Activated CD4-positive, alpha-beta T cell treated with anti-CD3 and anti-CD28 coated beads for 36 hours (primary cell): ENCODE results near the gene CD247. TPM values are rescaled to one million over a fixed set of nuclear protein-coding genes. Genes with fewer than 3 reads are reported as not detected.

ENCODE experiments used
- ATAC-seq: fragments of 200-7000 bp; cut with Tn5 transposase; one replicate; pipeline ENCODE4 v1.10.0; 2021; ENCODE audit warnings: mild to moderate bottlenecking, moderate library complexity
- CTCF ChIA-PET: fragments of 350-600 bp; sonication (Branson Sonifier 250); formaldehyde crosslinking; loops from one replicate; lab custom pipeline; 2021; ENCODE audit warnings: antibody characterized with exemption; lab: Charles Lee
- POLR2A ChIA-PET: fragments of 350-600 bp; sonication (Branson Sonifier 250); formaldehyde crosslinking; loops from one replicate; lab custom pipeline; 2021; ENCODE audit warnings: antibody characterized with exemption, inconsistent platforms; lab: Charles Lee
- DNase-seq: peaks from one replicate; pipeline ENCODE4 v3.0.0-alpha.2; 2020
- H3K27ac Mint-ChIP-seq: one replicate; pipeline ENCODE4 v1.8.0; 2021; ENCODE audit warnings: mixed read lengths
- H3K27me3 Mint-ChIP-seq: one replicate; pipeline ENCODE4 v1.8.0; 2021; ENCODE audit warnings: mixed read lengths
- H3K36me3 Mint-ChIP-seq: one replicate; pipeline ENCODE4 v1.8.0; 2021; ENCODE audit warnings: low read depth, mixed read lengths
- H3K4me1 Mint-ChIP-seq: one replicate; pipeline ENCODE4 v1.8.0; 2021; ENCODE audit warnings: mixed read lengths
- H3K4me3 Mint-ChIP-seq: one replicate; pipeline ENCODE4 v1.8.0; 2021; ENCODE audit warnings: mild to moderate bottlenecking, moderate library complexity, mixed read lengths
- H3K9me3 Mint-ChIP-seq: one replicate; pipeline ENCODE4 v1.8.0; 2021; ENCODE audit warnings: low read depth, mixed read lengths
- intact Hi-C, 2 experiments: fragments of 100-400 bp; cut with DNase I in 1 of 2; cut with micrococcal nuclease in 1 of 2; formaldehyde crosslinking; loops; one replicate each; pipeline versions ENCODE4 v1.14.2 to v1.15.1; 2022 to 2024; cut with DNase I, micrococcal nuclease
- total RNA-seq, 2 experiments: library from RNA; stranded (reverse); gene quantifications; one replicate each; pipeline ENCODE4 v1.2.3, GENCODE V29; 2021

CD247 gene
- total RNA-seq, 2 experiments from 2014 or later, result 149 TPM

DNA sequence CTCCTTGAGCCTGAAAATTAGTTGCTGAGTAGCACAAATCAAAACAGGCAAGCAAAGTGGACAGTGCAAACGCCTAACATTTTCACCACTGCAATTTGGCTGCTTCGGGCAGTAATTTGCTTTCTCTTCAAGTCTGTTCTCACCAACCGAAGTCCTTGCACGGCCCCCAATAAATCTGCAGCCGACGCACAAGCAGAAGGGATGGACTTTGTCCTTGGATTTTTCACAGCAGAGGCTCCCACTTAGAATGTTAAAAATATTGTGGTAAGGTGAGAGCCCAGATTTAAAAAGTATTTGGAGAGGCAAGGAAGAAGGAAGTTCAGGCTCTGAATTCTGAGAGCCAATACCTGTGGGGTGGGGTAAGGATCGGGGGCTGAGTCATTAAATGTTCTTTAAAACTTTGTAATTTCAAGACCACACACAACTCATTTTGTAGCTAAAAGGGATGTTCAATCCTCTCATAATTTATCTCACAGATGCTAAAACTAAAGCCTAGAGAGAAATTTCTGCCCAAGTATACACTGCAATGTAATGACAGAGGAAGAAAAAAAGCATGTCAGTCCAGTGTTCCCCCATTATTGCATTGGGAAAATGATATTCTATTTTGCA lies 6.2 kb downstream of the CD247 start:
- ATAC-seq (peak; percentile 28), DNase-seq (peak; percentile 45)
- Mint-ChIP-seq H3K27me3 (no peaks in the 10 kb centered on the region), H3K4me3 (peak overlapping the region; percentile 68), H3K36me3 (peaks cover 83% of the 10 kb centered on the region), H3K4me1 (peaks cover 77% of the 10 kb centered on the region), H3K27ac (peak overlapping the region; percentile 73), H3K9me3 (no peaks in the 10 kb centered on the region)
- POLR2A ChIA-PET, result interaction anchor here (0.8 kb wide), 1 partner anchor 12 kb away, joined by 3 read pairs; no protein-coding TSS in a partner anchor
- CTCF ChIA-PET, result interaction anchor here (0.6 to 1.6 kb wide), 6 partner anchors 9 to 65 kb away, joined by 3 to 5 read pairs (median 3); no protein-coding TSS in a partner anchor
- intact Hi-C loops, result loop anchor here (1.0 to 10.0 kb wide), 2 partner anchors 10 to 1877 kb away; partner anchors contain the start of gene MGST3 (in 1 of the 2)

GRCh38 chr1:167511374-167511986 lies 6.8 kb downstream of the CD247 start:
- intact Hi-C loops, result loop anchor here in 1 of 2 experiments (10.0 kb wide), 1 partner anchor 1877 kb away; the partner anchor contains the start of gene MGST3
- ChIA-PET CTCF (interaction anchor here (1.1 to 1.6 kb wide), 2 partner anchors 33 to 79 kb away, joined by 3 read pairs; no protein-coding TSS in a partner anchor), POLR2A (no interaction called here)
- ATAC-seq (no peak), DNase-seq (no peak)
- Mint-ChIP-seq H3K27ac (peak overlapping the region; percentile 31), H3K4me3 (peak overlapping the region; percentile 68), H3K9me3 (no peaks in the 10 kb centered on the region), H3K4me1 (peaks cover 83% of the 10 kb centered on the region), H3K36me3 (peaks cover 81% of the 10 kb centered on the region), H3K27me3 (no peaks in the 10 kb centered on the region)

- H3K4me3 Mint-ChIP-seq, result peak overlapping the region; percentile 48
These were observed 7.4 kb downstream of the CD247 start for GRCh38 chr1:167510881-167511280.

GRCh38 chr1:167510244-167510643 lies 8.1 kb downstream of the CD247 start:
- Mint-ChIP-seq H3K4me1 (peaks cover 84% of the 10 kb centered on the region), H3K27me3 (no peaks in the 10 kb centered on the region), H3K27ac (peak overlapping the region; percentile 83), H3K9me3 (no peaks in the 10 kb centered on the region), H3K4me3 (peak overlapping the region; percentile 48), H3K36me3 (peaks cover 75% of the 10 kb centered on the region)
- ATAC-seq (peak; percentile 28), DNase-seq (peak; percentile 35)
- intact Hi-C loops, result loop anchor here in 1 of 2 experiments (10.0 kb wide), 1 partner anchor 1875 kb away; the partner anchor contains the start of gene MGST3
- CTCF ChIA-PET, result interaction anchor here (1.1 kb wide), 1 partner anchor 24 kb away, joined by 3 read pairs; no protein-coding TSS in a partner anchor
- POLR2A ChIA-PET, result interaction anchor here (1.2 to 1.6 kb wide), 3 partner anchors 9 to 18 kb away, joined by 3 to 5 read pairs (median 4); no protein-coding TSS in a partner anchor

More at GRCh38 chr1:167510881-167511280, 7.4 kb downstream of the CD247 start:
- intact Hi-C loops, result loop anchor here in 1 of 2 experiments (10.0 kb wide), 1 partner anchor 1876 kb away; the partner anchor contains the start of gene MGST3
- Mint-ChIP-seq H3K9me3 (no peaks in the 10 kb centered on the region), H3K27ac (peak overlapping the region; percentile 56), H3K36me3 (peaks cover 79% of the 10 kb centered on the region), H3K4me1 (peaks cover 84% of the 10 kb centered on the region), H3K27me3 (no peaks in the 10 kb centered on the region)
- ChIA-PET POLR2A (interaction anchor here (1.5 to 1.6 kb wide), 2 partner anchors 10 to 18 kb away, joined by 4 to 5 read pairs; no protein-coding TSS in a partner anchor), CTCF (interaction anchor here (1.1 kb wide), 1 partner anchor 78 kb away, joined by 3 read pairs; no protein-coding TSS in a partner anchor)
- no peak for DNase-seq
- ATAC-seq, result no peak

- no peaks in the 10 kb centered on the region for H3K9me3 Mint-ChIP-seq
- POLR2A ChIA-PET, result interaction anchor here (0.6 to 1.6 kb wide), 4 partner anchors 8 to 386 kb away, joined by 3 to 5 read pairs (median 4); no protein-coding TSS in a partner anchor
- DNase-seq (no peak), ATAC-seq (no peak)
- H3K36me3 Mint-ChIP-seq, result peaks cover 70% of the 10 kb centered on the region
- no peaks in the 10 kb centered on the region for H3K27me3 Mint-ChIP-seq
- intact Hi-C loops, result loop anchor here in 1 of 2 experiments (1.0 kb wide), 1 partner anchor 8 kb away; no protein-coding TSS in a partner anchor
- CTCF ChIA-PET, result interaction anchor here (1.1 kb wide), 1 partner anchor 25 kb away, joined by 3 read pairs; no protein-coding TSS in a partner anchor
- H3K4me1 Mint-ChIP-seq, result peaks cover 87% of the 10 kb centered on the region
- H3K27ac Mint-ChIP-seq, result peak overlapping the region; percentile 83
- H3K4me3 Mint-ChIP-seq, result peak overlapping the region; percentile 48
These were observed 8.7 kb downstream of the CD247 start for GRCh38 chr1:167509587-167509986.

- no peaks in the 10 kb centered on the region for H3K27me3 Mint-ChIP-seq
- H3K36me3 Mint-ChIP-seq, result peaks cover 78% of the 10 kb centered on the region
- H3K27ac Mint-ChIP-seq, result peak overlapping the region; percentile 71
- no peak for DNase-seq
- H3K4me3 Mint-ChIP-seq, result no peak overlapping the region
- H3K4me1 Mint-ChIP-seq, result peaks cover 95% of the 10 kb centered on the region
- no peak for ATAC-seq
- POLR2A ChIA-PET, result interaction anchor here (1.0 kb wide), 1 partner anchor 9 kb away, joined by 3 read pairs; no protein-coding TSS in a partner anchor
- intact Hi-C loops, result no loop called here
- no peaks in the 10 kb centered on the region for H3K9me3 Mint-ChIP-seq
- CTCF ChIA-PET, result interaction anchor here (0.6 to 3.3 kb wide), 6 partner anchors 10 to 40 kb away, joined by 3 to 25 read pairs (median 6); partner anchors contain the start of gene CD247
These were observed 10.6 kb downstream of the CD247 start for GRCh38 chr1:167507719-167508118.

GRCh38 chr1:167504467-167504827 lies 13.9 kb downstream of the CD247 start:
- ATAC-seq, result no peak
- CTCF ChIA-PET, result interaction anchor here (0.8 to 1.6 kb wide), 4 partner anchors 8 to 36 kb away, joined by 3 to 7 read pairs (median 4); no protein-coding TSS in a partner anchor
- H3K9me3 Mint-ChIP-seq, result no peaks in the 10 kb centered on the region
- H3K4me1 Mint-ChIP-seq, result peaks cover 96% of the 10 kb centered on the region
- H3K27me3 Mint-ChIP-seq, result no peaks in the 10 kb centered on the region
- DNase-seq, result no peak
- peaks cover 70% of the 10 kb centered on the region for H3K36me3 Mint-ChIP-seq
- no peak overlapping the region for H3K4me3 Mint-ChIP-seq
- intact Hi-C loops, result loop anchor here in 1 of 2 experiments (5.0 kb wide), 1 partner anchor 123 kb away; no protein-coding TSS in a partner anchor
- POLR2A ChIA-PET, result no interaction called here
- peak overlapping the region; percentile 3 for H3K27ac Mint-ChIP-seq

DNA sequence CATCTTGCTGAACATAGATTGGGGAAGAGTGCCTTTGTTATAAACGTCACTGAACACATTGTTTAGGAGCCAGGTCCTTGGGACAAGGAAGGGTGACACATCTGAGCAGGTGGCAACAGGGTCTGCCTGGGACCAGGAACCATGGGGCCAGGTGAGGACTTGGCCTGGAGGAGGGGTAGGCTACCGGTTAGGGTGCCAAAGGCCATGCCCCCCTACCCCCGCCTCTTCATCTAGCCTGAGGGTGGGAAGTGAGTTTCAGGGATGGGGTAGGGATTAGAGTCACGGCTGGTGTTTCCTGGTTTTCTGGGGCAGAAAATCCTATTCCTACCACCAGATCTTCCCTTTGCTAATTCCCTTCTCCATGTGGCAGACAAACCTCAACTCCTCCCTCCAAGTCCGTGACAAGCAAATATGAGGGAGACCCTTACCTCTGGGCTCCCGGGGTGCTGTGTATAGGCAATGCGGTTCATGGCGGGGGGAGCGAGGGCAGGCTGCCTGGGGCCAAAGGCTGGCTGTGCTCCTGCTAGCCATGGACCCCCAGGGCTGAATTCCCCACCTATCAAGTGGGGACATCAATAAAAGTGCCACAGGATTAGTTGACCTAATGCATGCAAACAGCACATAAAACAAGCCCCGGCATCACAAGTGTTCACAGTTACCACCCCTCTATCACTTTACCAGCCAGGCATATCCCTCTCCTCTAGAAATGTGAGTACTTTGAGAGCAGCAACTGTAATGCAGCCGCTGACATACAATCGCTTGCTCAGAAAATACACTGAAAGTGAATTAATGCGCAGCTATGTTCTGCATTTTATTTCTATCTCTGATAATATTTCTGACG lies 14.5 kb downstream of the CD247 start:
- no peak overlapping the region for H3K4me3 Mint-ChIP-seq
- intact Hi-C loops, result loop anchor here in 1 of 2 experiments (5.0 kb wide), 1 partner anchor 123 kb away; no protein-coding TSS in a partner anchor
- peaks cover 96% of the 10 kb centered on the region for H3K4me1 Mint-ChIP-seq
- peaks cover 64% of the 10 kb centered on the region for H3K36me3 Mint-ChIP-seq
- H3K27ac Mint-ChIP-seq, result peak overlapping the region; percentile 3
- no peak for DNase-seq
- POLR2A ChIA-PET, result interaction anchor here (6.3 kb wide), 1 partner anchor 13 kb away, joined by 57 read pairs; the partner anchor contains the start of gene CD247
- H3K9me3 Mint-ChIP-seq, result no peaks in the 10 kb centered on the region
- ATAC-seq, result no peak
- H3K27me3 Mint-ChIP-seq, result no peaks in the 10 kb centered on the region
- CTCF ChIA-PET, result interaction anchor here (0.8 to 1.6 kb wide), 4 partner anchors 9 to 57 kb away, joined by 3 to 7 read pairs (median 3); no protein-coding TSS in a partner anchor

- DNase-seq (no peak), ATAC-seq (no peak)
- Mint-ChIP-seq H3K27ac (peak overlapping the region; percentile 95), H3K27me3 (no peaks in the 10 kb centered on the region), H3K4me1 (peaks cover 96% of the 10 kb centered on the region), H3K36me3 (peaks cover 63% of the 10 kb centered on the region), H3K9me3 (no peaks in the 10 kb centered on the region), H3K4me3 (peak overlapping the region; percentile 31)
- ChIA-PET CTCF (interaction anchor here (0.8 to 5.6 kb wide), 8 partner anchors 10 to 56 kb away, joined by 3 to 62 read pairs (median 3); partner anchors contain the start of gene CD247), POLR2A (interaction anchor here (1.1 to 6.3 kb wide), 3 partner anchors 14 to 47 kb away, joined by 3 to 57 read pairs (median 4); partner anchors contain the start of gene CD247)
- intact Hi-C loops, result loop anchor here (1.0 to 5.0 kb wide), 2 partner anchors 9 to 124 kb away; no protein-coding TSS in a partner anchor
These were observed 15.4 kb downstream of the CD247 start for GRCh38 chr1:167502719-167503462.
